Calu3 (cell line): ENCODE measurements around the gene GPSM3. TPM values are rescaled to one million over a fixed set of nuclear protein-coding genes. Genes with fewer than 3 reads are reported as not detected.
A peak's percentile ranks its signal among the peaks of the same experiment; 100 is the strongest.

Experiments used
- BruUV-seq: library from RNA; stranded (reverse); fragments of 400-500 nt; replicated peaks from 2 replicates; lab custom pipeline; 2021; lab: Mats Ljungman, UMichigan
- CTCF ChIA-PET: fragments of 300-600 bp; sonication (Branson Sonifier 250); formaldehyde crosslinking; loops from one replicate; lab custom pipeline; 2022; ENCODE audit warnings: antibody characterized with exemption; lab: Charles Lee
- DNase-seq: peaks from one replicate; pipeline ENCODE4 v3.0.0; 2022
- H3K27ac Mint-ChIP-seq: one replicate; pipeline ENCODE4 v1.8.0; 2022; ENCODE audit warnings: mixed read lengths; ENCODE audit not compliant: unreplicated experiment
- H3K27me3 Mint-ChIP-seq: one replicate; pipeline ENCODE4 v1.8.0; 2022; ENCODE audit warnings: mixed read lengths; ENCODE audit not compliant: unreplicated experiment
- H3K36me3 Mint-ChIP-seq: one replicate; pipeline ENCODE4 v1.8.0; 2022; ENCODE audit warnings: mild to moderate bottlenecking, moderate library complexity, mixed read lengths; ENCODE audit not compliant: insufficient read depth, unreplicated experiment
- H3K4me1 Mint-ChIP-seq: one replicate; pipeline ENCODE4 v1.8.0; 2022; ENCODE audit warnings: mild to moderate bottlenecking, low read depth, mixed read lengths; ENCODE audit not compliant: unreplicated experiment
- H3K4me3 Mint-ChIP-seq: one replicate; pipeline ENCODE4 v1.8.0; 2022; ENCODE audit warnings: mild to moderate bottlenecking, low read depth, moderate library complexity, mixed read lengths; ENCODE audit not compliant: unreplicated experiment
- H3K9me3 Mint-ChIP-seq: one replicate; pipeline ENCODE4 v1.8.0; 2022; ENCODE audit warnings: low read depth, mixed read lengths; ENCODE audit not compliant: unreplicated experiment
- intact Hi-C: fragments of 100-400 bp; cut with micrococcal nuclease; formaldehyde crosslinking; loops from one replicate; pipeline ENCODE4 v1.10.0; 2022; ENCODE audit not compliant: unreplicated experiment
- total RNA-seq: library from RNA; stranded (reverse); gene quantifications from 2 replicates; pipeline ENCODE4 v1.2.3, GENCODE V29; 2022
- TF ChIP-seq, protein P1 (sequence below): fragments of 200-600 bp; IDR thresholded peaks from one replicate; pipeline ENCODE4 v1.8.0; 2022; ENCODE audit warnings: antibody characterized with exemption; ENCODE audit not compliant: unreplicated experiment

Gene GPSM3
- total RNA-seq, 1 experiment from 2014 or later = 6.2 TPM

- TF ChIP-seq, protein P1, sequence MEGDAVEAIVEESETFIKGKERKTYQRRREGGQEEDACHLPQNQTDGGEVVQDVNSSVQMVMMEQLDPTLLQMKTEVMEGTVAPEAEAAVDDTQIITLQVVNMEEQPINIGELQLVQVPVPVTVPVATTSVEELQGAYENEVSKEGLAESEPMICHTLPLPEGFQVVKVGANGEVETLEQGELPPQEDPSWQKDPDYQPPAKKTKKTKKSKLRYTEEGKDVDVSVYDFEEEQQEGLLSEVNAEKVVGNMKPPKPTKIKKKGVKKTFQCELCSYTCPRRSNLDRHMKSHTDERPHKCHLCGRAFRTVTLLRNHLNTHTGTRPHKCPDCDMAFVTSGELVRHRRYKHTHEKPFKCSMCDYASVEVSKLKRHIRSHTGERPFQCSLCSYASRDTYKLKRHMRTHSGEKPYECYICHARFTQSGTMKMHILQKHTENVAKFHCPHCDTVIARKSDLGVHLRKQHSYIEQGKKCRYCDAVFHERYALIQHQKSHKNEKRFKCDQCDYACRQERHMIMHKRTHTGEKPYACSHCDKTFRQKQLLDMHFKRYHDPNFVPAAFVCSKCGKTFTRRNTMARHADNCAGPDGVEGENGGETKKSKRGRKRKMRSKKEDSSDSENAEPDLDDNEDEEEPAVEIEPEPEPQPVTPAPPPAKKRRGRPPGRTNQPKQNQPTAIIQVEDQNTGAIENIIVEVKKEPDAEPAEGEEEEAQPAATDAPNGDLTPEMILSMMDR = no peak
- Mint-ChIP-seq H3K36me3 (peaks cover 61% of the 10 kb centered on the region), H3K9me3 (no peaks in the 10 kb centered on the region), H3K4me3 (peak within 1 kb of the TSS; percentile 82), H3K4me1 (peaks cover 48% of the 10 kb centered on the region), H3K27ac (peak within 1 kb of the TSS; percentile 62), H3K27me3 (no peaks in the 10 kb centered on the region)
- CTCF ChIA-PET = interaction anchor here (2.5 kb wide), 1 partner anchor 21 kb away, joined by 32 read pairs; no protein-coding TSS in a partner anchor
- intact Hi-C loops = loop anchor here (2.0 to 5.0 kb wide), 2 partner anchors 57 to 219 kb away; partner anchors contain the start of genes NELFE and SKIC2
- DNase-seq = peak; percentile 100
- no TSS peak for BruUV-seq
These were observed 16.6 kb downstream of the GPSM3 start, which contains the start of gene AGPAT1 for GRCh38 chr6:32175711-32176475. TSS of gene AGPAT1 (minus strand) at chr6:32176084. CDS start at chr6:32171496, 4,588 bp downstream.

GRCh38 chr6:32175322-32175710 is 17.1 kb downstream of the GPSM3 start:
- H3K36me3 Mint-ChIP-seq = peaks cover 59% of the 10 kb centered on the region
- intact Hi-C loops = loop anchor here (5.0 kb wide), 1 partner anchor 218 kb away; the partner anchor contains the start of genes NELFE and SKIC2
- BruUV-seq = no TSS peak
- H3K4me3 Mint-ChIP-seq = peak overlapping the region; percentile 82
- CTCF ChIA-PET = no interaction called here
- no peak for DNase-seq
- TF ChIP-seq, protein P1 = no peak
- no peaks in the 10 kb centered on the region for H3K9me3 Mint-ChIP-seq
- no peaks in the 10 kb centered on the region for H3K27me3 Mint-ChIP-seq
- H3K4me1 Mint-ChIP-seq = peaks cover 48% of the 10 kb centered on the region
- no peak overlapping the region for H3K27ac Mint-ChIP-seq

- TF ChIP-seq, protein P1 = no peak
- no peak overlapping the region for H3K4me3 Mint-ChIP-seq
- H3K9me3 Mint-ChIP-seq = no peaks in the 10 kb centered on the region
- BruUV-seq = TSS peak; percentile 10
- H3K36me3 Mint-ChIP-seq = peaks cover 63% of the 10 kb centered on the region
- H3K4me1 Mint-ChIP-seq = peaks cover 47% of the 10 kb centered on the region
- H3K27ac Mint-ChIP-seq = no peak overlapping the region
- no peak for DNase-seq
- intact Hi-C loops = no loop called here
- CTCF ChIA-PET = no interaction called here
- no peaks in the 10 kb centered on the region for H3K27me3 Mint-ChIP-seq
These were observed 18.0 kb downstream of the GPSM3 start for GRCh38 chr6:32174416-32174815.

DNA sequence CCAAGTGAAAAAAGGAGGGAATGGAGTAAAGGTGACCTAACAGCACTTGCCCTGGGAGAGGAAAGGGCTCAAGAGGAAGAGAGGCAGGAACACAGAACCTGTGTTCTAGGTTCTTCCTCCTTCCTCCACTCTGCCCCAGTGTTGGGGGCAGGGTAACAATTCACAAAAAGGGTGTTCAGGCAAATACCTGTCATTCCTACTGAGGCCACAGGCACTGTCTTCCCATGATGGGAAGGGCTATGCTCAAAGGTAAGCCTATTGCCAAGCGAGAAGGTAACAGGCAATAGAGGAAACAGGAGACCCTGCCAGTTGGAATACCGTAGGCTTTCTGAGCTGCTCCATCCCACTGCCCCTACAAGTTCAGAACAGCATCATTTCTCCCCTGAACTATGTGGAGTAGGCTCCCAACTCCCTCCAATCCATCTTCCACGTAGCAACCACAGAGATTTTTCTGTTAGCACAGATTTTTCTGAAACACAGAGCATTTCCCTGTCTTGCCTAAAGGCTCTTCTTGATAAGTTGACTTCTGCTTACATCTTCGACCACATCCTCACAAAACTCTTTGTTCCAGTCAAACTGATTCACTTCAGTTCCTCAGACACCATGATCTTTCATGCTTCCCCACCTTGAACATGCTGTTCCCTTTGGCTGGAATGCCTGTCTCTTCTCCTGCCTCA is 19.3 kb downstream of the GPSM3 start:
- CTCF ChIA-PET = no interaction called here
- intact Hi-C loops = no loop called here
- no peaks in the 10 kb centered on the region for H3K27me3 Mint-ChIP-seq
- no peak for DNase-seq
- no peaks in the 10 kb centered on the region for H3K9me3 Mint-ChIP-seq
- H3K4me3 Mint-ChIP-seq = no peak overlapping the region
- BruUV-seq = no TSS peak
- no peak overlapping the region for H3K27ac Mint-ChIP-seq
- peaks cover 57% of the 10 kb centered on the region for H3K36me3 Mint-ChIP-seq
- peaks cover 37% of the 10 kb centered on the region for H3K4me1 Mint-ChIP-seq
- TF ChIP-seq, protein P1 = no peak
